ENCODE results near the gene DCK.
"Not testable (repeated sequence)": the region's sequence is repeated elsewhere in the genome, so short reads cannot be mapped to it uniquely, and the experiment has no call there.

Gene DCK

DNA sequence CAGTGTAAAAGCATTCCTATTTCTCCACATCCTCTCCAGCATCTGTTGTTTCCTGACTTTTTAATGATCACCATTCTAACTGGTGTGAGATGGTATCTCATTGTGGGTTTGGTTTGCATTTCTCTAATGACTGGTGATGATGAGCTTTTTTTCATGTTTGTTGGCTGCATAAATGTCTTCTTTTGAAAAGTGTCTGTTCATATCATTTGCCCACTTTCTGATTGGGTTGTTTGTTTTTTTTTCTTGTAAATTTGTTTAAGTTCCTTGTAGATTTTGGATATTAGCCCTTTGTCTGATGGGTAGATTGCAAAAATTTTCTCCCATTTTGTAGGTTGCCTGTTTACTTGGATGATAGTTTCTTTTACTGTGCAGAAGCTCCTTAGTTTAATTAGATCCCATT lies 6.2 kb downstream of the DCK start:
- DNase-seq (ENCODE audit: low read depth in 3 of 3) = not testable (repeated sequence)

DNA sequence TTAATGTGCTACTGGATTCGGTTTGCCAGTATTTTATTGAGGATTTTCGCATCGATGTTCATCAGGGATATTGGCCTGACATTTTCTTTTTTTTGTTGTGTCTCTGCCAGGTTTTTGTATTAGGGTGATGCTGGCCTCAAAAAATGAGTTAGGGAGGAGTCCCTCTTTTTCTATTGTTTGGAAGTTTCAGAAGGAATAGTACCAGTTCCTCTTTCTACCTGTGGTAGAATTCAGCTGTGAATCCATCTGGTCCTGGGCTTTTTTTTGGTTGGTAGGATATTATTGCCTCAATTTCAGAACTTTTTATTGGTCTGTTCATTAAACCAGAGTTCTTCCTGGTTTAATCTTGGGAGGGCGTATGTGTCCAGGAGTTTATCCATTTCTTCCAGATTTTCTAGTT lies 7.9 kb downstream of the DCK start:
- not testable (repeated sequence) for DNase-seq (ENCODE audit: low read depth in 3 of 3)

DNA sequence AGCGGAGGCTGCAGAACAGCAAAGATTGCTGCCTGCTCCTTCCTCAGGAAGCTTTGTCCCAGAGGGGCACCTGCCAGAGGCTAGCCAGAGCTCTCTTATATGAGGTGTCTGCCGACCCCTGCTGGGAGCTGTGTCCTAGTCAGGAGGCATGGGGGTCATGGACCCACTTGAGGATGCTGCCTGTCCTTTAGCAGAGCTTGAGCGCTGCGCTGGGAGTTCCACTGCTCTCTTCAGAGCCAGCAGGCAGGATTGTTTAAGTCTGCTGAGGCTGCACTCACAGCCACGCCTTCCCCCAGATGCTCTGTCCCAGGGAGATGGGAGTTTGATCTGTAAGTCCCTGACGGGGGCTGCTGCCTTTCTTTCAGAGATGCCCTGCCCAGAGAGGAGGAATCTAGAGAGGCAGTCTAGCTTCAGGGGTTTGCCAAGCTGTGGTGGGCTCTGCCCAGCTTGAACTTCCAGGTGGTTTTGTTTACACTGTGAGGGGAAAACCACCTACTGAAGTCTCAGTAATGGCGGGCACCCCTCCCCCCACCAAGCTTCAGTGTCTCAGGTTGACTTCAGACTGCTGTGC lies 10.9 kb downstream of the DCK start:
- DNase-seq (ENCODE audit: low read depth in 3 of 3) = no peak

DNA sequence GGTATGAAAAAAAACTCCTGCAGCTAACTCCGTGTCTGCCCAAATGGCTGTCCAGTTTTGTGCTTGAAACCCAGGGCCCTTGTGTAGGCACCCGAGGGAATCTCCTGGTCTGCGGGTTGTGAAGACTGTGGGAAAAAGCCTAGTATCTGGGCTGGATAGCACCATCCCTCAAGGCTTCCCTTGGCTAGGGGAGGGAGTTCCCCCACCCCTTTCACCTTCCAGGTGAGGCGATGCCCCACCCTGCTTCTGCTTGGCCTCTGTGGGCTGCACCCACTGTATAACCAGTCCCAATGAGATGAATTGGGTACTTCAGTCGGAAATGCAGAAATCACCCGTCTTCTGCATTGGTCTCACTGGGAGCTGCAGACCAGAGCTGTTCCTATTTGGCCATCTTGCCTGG lies 11.6 kb downstream of the DCK start:
- not testable (repeated sequence) for DNase-seq (ENCODE audit: low read depth in 3 of 3)

DNA sequence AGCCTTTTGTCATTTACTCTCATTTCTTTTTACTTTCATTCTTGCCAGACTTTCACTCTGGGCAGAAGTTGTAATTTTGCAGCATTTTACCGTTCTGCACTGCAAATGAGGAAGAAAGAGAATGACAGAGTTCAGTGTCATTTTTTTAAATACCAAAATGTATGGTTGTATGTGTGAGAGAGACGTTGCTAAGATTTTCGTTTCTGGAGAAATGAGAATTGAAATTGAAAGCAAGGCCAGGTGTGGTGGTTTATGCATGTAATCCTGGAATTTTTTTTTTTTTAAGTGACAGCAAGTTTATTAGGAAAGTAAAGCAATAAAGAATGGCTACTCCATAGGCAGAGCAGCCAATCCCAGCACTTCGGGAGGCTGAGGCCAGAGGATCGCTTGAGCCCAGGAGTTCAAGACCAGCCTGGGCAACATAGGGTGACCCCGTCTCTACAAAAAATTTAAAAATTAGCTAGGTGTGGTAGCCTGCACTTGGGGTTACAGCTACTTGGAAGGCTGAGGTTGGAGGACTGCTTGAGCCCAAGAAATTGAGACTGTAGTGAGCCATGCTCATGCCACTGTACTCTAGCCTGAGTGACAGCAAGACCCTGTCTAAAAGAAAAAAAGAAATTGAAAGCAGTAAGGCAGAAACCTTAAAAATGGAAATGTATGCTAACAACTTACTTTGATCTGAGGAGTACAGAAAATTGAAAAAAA lies 12.9 kb downstream of the DCK start:
- DNase-seq (ENCODE audit: low read depth in 3 of 3) = no peak

DNA sequence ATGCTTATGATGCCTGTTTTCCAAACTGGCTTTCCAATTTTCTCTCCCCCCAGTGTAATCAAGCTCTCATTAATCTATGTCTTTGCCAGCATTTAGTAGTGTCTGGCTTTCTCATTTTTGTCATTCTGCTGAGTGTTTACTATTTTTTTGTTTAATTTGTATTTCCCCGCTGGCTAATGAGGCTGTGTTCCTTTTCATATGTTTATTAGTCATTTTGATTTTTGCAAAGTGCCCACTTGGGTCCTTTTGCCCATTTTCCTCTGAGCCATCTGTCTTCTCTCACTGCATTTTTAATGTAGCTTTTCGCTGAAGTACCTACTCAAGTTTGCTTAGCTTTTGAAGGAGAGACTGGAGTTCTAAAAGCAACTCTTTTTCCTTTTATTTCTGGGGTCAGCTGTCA lies 14.7 kb downstream of the DCK start:
- DNase-seq (ENCODE audit: low read depth in 3 of 3) = no peak

DNA sequence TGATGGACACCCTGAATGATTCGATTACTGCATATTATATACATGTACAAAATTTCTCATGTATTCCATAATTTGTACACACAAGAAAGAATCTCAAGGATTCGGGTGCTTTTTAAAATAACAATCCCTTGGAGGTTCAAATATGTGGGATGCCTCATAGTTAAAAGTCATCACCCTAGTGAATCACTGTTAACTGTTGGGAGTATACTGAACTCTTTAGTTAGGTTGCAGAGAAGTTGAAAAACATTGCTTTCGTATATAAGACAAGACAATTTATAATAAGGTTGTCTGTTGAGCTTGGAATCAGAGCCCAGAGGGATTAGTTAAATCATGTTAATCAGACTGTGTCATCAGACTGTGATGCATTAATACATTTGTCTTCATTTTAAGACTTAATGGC lies 15.6 kb downstream of the DCK start:
- no peak for DNase-seq (ENCODE audit: low read depth in 3 of 3)

DNA sequence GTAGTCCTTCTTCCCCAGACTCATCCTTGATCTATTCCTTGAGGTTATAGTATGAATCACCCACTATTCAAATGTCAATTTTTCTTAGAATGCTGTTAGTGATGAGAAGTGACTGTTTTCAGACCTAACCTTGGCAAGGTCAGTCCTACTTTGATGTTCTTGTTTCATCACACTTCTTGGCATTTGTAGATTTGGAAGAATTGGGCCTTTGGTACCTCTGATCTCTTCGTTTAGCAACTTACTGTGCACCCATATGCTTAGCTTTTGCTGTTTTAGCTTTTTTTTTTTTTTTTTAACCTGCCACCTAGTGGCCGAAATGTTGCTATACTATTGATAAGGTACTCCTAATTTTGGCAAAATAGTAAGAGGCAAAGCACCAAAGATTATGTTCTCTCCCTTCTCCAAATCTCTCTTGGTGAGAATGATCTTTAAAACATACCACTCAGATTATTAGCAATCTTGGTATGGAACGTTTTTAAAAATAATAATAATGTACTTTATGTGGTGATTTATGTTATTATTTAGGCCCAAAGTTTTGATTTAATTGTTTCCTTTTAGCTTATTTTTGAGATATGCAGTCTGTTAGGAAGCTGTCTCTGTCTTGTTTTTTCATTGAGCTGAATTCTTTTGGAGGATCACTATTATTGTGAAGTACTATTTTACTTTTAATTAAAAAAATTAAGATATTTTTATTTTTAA lies 16.6 kb downstream of the DCK start:
- DNase-seq (ENCODE audit: low read depth in 3 of 3) = no peak

DNA sequence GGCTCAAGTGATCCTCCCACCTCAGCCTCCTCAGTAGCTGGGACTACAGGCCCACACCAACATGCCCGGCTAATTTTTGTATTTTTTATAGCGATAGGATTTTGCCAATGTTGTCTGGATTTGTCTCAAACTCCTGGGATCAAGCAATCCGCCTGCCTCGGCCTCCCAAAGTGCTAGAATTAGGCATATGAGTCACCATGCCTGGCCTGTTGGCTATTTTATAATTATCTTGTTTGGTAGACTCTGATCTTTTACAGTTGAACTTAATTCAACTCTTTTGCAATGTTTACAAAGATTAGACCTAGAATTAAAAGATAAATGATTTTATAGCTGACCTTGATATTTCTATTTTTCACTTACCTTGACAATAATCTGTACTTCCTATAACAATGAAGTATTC lies 18.0 kb downstream of the DCK start:
- DNase-seq (ENCODE audit: low read depth in 3 of 3) = no peak

DNA sequence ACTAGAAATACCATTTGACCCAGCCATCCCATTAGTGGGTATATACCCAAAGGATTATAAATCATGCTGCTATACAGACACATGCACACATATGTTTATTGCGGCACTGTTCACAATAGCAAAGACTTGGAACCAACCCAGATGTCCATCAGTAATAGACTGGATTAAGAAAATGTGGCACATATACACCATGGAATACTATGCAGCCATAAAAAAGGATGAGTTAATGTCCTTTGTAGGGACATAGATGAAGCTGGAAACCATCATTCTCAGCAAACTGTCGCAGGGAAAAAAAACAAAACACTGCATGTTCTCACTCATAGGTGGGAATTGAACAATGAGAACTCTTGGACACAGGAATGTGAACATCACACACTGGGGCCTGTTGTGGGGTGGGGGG lies 23.9 kb downstream of the DCK start:
- not testable (repeated sequence) for DNase-seq (ENCODE audit: low read depth in 3 of 3)

DNA sequence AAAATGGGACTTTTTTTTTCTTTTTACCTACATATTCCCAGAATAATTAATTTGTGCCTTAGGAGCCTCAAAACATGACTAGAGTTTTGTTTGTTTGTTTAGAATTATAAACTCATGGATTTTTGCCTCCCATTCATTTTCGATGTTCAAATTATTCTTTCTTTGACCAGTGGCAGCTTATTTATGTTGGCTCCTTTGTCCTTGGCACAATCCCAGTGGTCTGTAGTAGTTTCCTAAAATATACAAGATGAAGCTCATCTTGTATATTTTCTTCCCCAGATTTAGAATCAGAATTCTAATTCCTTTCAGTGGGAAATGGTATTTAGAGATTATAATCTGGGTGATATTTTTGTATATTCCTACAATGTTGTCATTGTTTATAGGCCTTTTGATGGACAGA lies 27.2 kb downstream of the DCK start:
- no peak for DNase-seq (ENCODE audit: low read depth in 3 of 3)

DNA sequence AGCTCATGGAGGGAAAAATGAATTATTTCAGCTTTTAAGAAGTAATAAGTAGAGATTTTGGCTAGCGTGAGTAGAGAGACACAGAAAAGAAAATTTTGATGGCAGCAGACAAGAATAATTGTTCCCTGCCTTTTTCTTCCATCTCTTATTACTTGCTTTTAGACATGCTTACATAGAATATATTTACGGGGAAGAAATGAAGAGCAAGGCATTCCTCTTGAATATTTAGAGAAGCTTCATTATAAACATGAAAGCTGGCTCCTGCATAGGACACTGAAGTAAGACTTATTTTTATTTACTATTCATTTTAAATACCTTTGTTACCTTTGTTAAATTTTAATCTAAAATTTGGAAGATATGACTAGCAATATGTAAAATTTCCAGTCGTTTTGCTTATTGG lies 32.2 kb downstream of the DCK start:
- no peak for DNase-seq (ENCODE audit: low read depth in 3 of 3)

DNA sequence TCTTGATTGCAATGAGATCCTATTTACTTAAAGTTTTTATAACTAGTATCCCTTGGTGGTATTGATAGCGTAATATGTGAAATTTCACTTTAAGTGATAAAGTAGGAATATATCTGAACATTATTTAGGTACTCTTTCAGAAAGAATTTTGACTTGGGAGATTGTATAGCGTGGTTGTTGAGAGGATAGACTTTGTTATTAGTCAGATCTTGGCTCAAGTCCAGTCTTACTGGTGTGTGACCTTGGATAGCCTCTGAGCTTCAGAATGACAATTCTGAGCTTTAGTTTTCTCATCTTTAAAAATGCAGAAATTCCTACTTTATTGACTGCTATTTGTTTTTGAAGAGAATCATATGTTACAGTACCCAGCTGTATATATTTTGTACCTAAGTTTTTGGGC lies 32.6 kb downstream of the DCK start:
- no peak for DNase-seq (ENCODE audit: low read depth in 3 of 3)

DNA sequence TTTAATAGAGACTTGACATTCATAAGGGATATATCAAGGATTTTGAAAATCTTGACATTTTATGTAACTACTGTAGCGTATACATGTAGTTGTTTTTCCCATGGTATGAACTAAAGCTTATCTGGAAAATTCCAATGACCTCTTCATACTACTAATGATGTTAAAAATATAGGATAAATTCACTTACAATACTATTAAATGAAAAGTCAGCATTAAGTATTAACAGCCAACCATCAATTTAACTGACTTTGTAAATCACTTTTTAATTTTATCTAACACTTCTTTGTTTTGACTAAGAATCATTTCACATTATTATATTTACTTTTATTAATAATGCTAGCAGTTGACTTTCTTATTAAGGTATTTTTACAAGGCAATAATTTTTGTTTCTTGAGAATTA lies 34.2 kb downstream of the DCK start:
- no peak for DNase-seq (ENCODE audit: low read depth in 3 of 3)

DNA sequence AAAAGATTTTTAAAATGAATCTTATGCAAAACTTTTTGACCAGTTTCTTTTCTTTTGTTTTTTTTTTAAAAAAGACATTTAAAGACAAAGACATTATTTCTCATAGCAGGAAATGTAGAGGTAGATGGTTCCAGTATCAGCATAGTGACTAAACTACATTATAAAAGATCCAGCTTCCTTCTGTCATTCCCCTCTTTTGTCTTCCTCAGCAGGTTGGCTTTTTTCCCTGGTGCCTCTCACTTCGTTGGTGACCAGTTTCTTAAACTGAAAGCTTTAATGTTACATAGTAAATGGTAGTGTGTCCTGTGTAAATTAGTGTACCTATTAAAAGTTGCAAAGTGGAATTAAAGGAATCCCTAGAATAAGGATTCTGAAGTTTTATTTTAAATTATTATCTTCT lies 36.1 kb downstream of the DCK start:
- DNase-seq (ENCODE audit: low read depth in 3 of 3) = no peak

DNA sequence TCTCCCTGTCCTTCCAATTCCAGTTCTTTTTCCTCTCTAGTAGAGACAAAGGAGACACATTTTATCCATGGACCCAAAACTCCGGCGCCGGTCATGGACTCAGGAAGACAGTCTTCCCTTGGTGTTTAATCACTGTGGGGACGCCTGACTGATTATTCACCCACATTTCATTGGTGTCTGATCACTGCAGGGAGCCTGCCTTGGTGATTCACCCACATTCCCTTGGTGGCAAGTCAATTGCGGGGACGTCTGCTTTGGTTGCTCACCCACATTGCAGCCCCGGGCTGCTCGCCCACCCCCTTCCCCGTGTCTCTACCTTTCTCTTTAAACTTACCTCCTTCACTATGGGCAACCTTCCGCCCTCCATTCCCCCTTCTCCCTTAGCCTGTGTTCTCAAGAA lies 38.7 kb downstream of the DCK start:
- DNase-seq (ENCODE audit: low read depth in 3 of 3) = not testable (repeated sequence)

DNA sequence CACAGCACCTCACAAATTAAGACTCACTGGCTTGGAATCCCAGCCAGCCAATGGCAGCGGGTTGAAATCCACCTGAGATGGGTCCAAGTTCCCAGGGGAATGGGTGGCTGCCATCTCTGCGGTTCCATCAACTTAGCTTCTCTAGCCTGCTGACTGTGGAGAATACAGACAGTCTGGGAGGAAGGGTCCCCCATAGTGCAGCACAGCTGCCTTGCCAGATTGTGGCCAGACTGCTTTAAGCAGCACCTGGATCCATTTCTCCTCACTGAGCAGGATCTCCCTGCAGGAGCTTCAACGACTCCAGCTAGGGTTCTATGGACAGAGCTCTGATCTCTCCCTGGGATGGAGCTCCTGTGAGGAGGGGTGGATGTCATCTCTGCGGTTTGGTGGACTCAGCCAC lies 51.8 kb downstream of the DCK start:
- DNase-seq (ENCODE audit: low read depth in 3 of 3) = no peak

DNA sequence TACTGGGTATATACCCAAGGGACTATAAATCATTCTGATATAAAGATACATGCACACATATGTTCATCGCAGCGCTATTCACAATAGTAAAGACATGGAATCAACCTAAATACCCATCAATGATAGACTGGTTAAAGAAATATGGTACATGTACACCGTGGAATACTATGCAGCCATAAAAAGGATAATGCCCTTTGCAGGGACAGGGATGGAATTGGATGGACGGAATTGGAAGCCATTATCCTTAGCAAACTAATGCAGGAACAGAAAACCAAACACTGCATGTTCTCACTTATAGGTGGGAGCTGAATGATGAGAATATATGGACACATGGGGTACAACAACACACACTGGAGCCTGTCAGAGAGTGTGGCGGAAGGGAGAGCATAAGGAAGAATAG lies 55.9 kb downstream of the DCK start:
- DNase-seq (ENCODE audit: low read depth in 3 of 3) = no peak

DNA sequence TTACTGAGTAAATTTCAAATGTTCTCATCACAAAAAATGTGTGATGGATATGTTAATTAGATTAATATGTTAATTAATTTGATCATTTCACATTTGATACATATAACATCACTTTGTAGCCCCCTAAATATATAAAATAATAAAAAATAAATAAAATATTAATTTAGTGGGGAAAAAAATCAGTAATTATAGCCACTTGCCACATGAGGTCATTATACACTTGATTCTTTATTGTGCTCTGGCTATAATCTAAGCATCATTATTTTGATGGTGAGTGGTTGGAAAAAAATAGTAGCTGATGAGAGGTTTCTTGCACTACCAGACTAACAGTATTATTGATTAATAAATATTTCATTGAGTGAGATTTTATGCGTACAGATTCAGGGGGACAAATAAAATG lies 57.4 kb downstream of the DCK start:
- DNase-seq (ENCODE audit: low read depth in 3 of 3) = no peak

DNA sequence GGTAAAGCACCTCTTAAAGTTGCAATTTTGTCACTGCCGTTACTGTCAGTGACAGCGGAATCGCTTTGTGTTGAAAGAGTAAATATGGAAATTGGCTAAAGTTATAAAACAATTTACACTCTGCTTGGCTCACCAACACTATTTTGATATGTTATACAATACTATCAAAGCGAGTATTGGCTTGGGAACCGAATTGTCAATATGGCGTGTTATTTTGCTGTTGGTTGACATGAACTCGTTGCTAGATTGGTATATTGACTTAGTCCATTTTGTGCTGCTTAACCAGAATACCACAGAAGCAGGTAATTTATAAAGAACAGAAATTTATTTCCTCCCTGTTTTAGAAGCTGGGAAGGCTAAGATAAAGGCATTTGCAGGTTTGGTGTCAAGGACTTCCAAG lies 58.6 kb downstream of the DCK start:
- no peak for DNase-seq (ENCODE audit: low read depth in 3 of 3)

DNA sequence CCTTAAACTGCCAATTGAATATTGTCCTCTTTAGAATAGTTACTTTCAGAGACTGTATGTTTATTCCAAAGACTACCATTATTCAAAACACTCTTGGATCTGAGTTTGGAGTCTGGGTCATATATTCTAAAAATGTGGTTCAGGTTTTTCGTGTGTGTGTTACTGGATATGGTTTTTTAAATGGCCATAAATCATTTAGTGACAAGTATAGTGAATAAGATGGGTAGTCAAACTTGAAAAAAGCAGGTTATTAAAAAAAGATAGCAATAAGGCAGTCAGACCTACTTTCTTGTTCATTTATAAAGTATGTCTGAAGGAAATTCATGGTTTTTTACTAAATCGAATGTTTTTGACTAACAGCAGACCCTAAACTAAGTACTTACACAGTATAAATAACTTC lies 59.3 kb downstream of the DCK start:
- DNase-seq (ENCODE audit: low read depth in 3 of 3) = no peak

DNA sequence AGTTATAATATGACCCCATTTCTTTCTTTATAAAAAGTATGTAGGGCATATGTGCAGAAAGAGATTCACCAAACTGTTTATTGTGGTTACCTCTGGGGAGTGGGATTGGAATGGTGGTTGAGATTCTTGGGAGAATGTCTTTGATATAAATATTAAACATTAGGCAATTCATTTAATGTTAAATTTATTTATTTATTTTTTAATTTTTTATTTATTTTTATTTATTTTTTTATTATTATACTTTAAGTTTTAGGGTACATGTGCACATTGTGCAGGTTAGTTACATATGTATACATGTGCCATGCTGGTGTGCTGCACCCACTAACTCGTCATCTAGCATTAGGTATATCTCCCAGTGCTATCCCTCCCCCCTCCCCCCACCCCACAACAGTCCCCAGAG lies 60.2 kb downstream of the DCK start:
- not testable (repeated sequence) for DNase-seq (ENCODE audit: low read depth in 3 of 3)

DNA sequence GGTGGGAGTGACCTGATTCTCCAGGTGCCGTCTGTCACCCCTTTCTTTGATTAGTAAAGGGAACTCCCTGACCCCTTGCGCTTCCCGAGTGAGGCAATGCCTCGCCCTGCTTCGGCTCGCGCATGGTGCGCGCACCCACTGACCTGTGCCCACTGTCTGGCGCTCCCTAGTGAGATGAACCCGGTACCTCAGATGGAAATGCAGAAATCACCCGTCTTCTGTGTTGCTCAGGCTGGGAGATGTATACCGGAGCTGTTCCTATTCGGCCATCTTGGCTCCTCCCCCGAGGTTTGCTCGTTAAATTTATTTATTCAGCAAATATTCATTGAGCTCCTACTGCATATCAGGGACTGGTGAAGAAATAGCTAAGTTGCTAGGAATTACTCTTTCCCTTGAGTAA lies 66.1 kb downstream of the DCK start:
- not testable (repeated sequence) for DNase-seq (ENCODE audit: low read depth in 3 of 3)
